ENCODE data around the gene MLYCD. TPM values are rescaled to one million over a fixed set of nuclear protein-coding genes. Genes with fewer than 3 reads are reported as not detected.

The MLYCD gene
- polyA plus RNA-seq, 1 donor from 2014 or later = 2.4 TPM

GRCh38 chr16:83964684-83965443 is 65.9 kb downstream of the MLYCD start:
- no peak overlapping the region for H3K9ac ChIP-seq (ENCODE audit: low read length)
- no peaks in the 10 kb centered on the region for H3K36me3 ChIP-seq (ENCODE audit: insufficient read depth, low read length)
- H2AFZ ChIP-seq (ENCODE audit: low read depth, low read length) = no peak overlapping the region
- H3K9me2 ChIP-seq (ENCODE audit: insufficient read depth, low read length) = no peaks in the 10 kb centered on the region
- no peak overlapping the region for H3K4me3 ChIP-seq (ENCODE audit: low read length)
- H3K27ac ChIP-seq (ENCODE audit: low read length) = no peak overlapping the region
- TF ChIP-seq EP300 (conservative IDR thresholded peaks at IDR 0.05; ENCODE audit: poor library complexity, severe bottlenecking) = no peak
- no peak for TF ChIP-seq SMC3 (conservative IDR thresholded peaks at IDR 0.05; ENCODE audit: poor library complexity)
- TF ChIP-seq, protein P1, sequence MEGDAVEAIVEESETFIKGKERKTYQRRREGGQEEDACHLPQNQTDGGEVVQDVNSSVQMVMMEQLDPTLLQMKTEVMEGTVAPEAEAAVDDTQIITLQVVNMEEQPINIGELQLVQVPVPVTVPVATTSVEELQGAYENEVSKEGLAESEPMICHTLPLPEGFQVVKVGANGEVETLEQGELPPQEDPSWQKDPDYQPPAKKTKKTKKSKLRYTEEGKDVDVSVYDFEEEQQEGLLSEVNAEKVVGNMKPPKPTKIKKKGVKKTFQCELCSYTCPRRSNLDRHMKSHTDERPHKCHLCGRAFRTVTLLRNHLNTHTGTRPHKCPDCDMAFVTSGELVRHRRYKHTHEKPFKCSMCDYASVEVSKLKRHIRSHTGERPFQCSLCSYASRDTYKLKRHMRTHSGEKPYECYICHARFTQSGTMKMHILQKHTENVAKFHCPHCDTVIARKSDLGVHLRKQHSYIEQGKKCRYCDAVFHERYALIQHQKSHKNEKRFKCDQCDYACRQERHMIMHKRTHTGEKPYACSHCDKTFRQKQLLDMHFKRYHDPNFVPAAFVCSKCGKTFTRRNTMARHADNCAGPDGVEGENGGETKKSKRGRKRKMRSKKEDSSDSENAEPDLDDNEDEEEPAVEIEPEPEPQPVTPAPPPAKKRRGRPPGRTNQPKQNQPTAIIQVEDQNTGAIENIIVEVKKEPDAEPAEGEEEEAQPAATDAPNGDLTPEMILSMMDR (IDR thresholded peaks at IDR 0.05; ENCODE audit: poor library complexity, severe bottlenecking) = no peak
- no peak for TF ChIP-seq TAF1 (IDR thresholded peaks at IDR 0.05; ENCODE audit: low read depth)
- TF ChIP-seq POLR2AphosphoS5 (IDR thresholded peaks at IDR 0.05) = no peak
- no peak for TF ChIP-seq REST (IDR thresholded peaks at IDR 0.05; ENCODE audit: borderline replicate concordance)
- H3K79me2 ChIP-seq (replicated peaks; ENCODE audit: insufficient read depth, low read length) = no peaks in the 10 kb centered on the region
- no peaks in the 10 kb centered on the region for H3K9me3 ChIP-seq (ENCODE audit: low read length)
- H3F3A ChIP-seq (ENCODE audit: insufficient read depth, low read length, poor library complexity, severe bottlenecking) = no peaks in the 10 kb centered on the region
- H4K20me1 ChIP-seq (ENCODE audit: insufficient read depth) = no peaks in the 10 kb centered on the region
- peaks cover 7% of the 10 kb centered on the region for H3K27me3 ChIP-seq (ENCODE audit: insufficient read depth, low read depth, low read length)
- no peak overlapping the region for H3K4me2 ChIP-seq (ENCODE audit: low read length)

GRCh38 chr16:83965444-83966152 is 66.7 kb downstream of the MLYCD start:
- Histone ChIP-seq H3F3A (ENCODE audit: insufficient read depth, low read length, poor library complexity, severe bottlenecking) (no peaks in the 10 kb centered on the region), H3K9me3 (ENCODE audit: low read length) (no peaks in the 10 kb centered on the region), H3K79me2 (replicated peaks; ENCODE audit: insufficient read depth, low read length) (no peaks in the 10 kb centered on the region), H3K27me3 (ENCODE audit: insufficient read depth, low read depth, low read length) (peaks cover 7% of the 10 kb centered on the region), H3K36me3 (ENCODE audit: insufficient read depth, low read length) (no peaks in the 10 kb centered on the region), H3K9ac (ENCODE audit: low read length) (no peak overlapping the region), H3K9me2 (ENCODE audit: insufficient read depth, low read length) (no peaks in the 10 kb centered on the region), H3K27ac (ENCODE audit: low read length) (no peak overlapping the region), H2AFZ (ENCODE audit: low read depth, low read length) (no peak overlapping the region), H3K4me2 (ENCODE audit: low read length) (no peak overlapping the region), H3K4me3 (ENCODE audit: low read length) (no peak overlapping the region), H4K20me1 (ENCODE audit: insufficient read depth) (no peaks in the 10 kb centered on the region)
- TF ChIP-seq TAF1 (IDR thresholded peaks at IDR 0.05; ENCODE audit: low read depth) = no peak

DNA sequence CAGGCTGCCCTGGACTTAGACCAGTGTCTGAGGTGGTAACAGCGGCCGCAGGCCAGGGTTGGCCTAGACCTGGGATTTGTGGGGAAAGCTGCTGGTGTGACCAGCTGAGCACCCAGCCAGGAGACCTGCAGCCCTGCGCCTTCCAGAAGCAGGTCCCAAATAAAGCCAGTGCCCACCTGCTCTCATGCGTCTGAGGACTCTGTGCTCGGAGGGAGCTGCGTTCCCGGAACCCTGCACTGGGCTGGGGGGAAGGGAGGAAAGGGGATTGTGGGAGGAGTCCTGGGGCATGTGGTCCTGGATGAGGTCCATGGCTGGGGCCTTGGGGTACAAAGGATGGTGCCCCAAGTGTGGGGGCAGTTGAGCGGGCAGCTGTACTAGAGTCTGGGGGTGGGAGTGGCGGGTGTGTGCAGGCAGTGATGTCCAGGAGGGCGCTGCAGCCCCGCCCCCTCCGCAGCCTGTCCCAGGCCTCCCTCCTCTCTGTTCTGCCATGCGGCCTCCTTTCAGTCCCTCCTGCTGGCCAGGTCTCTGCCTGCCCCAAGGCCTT is 67.3 kb downstream of the MLYCD start:
- Histone ChIP-seq H3K9me2 (ENCODE audit: insufficient read depth, low read length) (no peaks in the 10 kb centered on the region), H3K4me2 (ENCODE audit: low read length) (no peak overlapping the region), H3K79me2 (replicated peaks; ENCODE audit: insufficient read depth, low read length) (no peaks in the 10 kb centered on the region), H3F3A (ENCODE audit: insufficient read depth, low read length, poor library complexity, severe bottlenecking) (no peaks in the 10 kb centered on the region), H2AFZ (ENCODE audit: low read depth, low read length) (no peak overlapping the region), H3K9me3 (ENCODE audit: low read length) (no peaks in the 10 kb centered on the region), H3K27me3 (ENCODE audit: insufficient read depth, low read depth, low read length) (peaks cover 7% of the 10 kb centered on the region), H3K4me3 (ENCODE audit: low read length) (no peak overlapping the region), H3K9ac (ENCODE audit: low read length) (no peak overlapping the region), H4K20me1 (ENCODE audit: insufficient read depth) (no peaks in the 10 kb centered on the region), H3K36me3 (ENCODE audit: insufficient read depth, low read length) (no peaks in the 10 kb centered on the region), H3K27ac (ENCODE audit: low read length) (no peak overlapping the region)
- TF ChIP-seq EZH2 (IDR thresholded peaks at IDR 0.05; ENCODE audit: borderline replicate concordance, insufficient read depth, low read length, poor library complexity, severe bottlenecking) = no peak
- no peak for TF ChIP-seq SMC3 (conservative IDR thresholded peaks at IDR 0.05; ENCODE audit: poor library complexity)
- TF ChIP-seq RAD21 (conservative IDR thresholded peaks at IDR 0.05) = no peak
- no peak for TF ChIP-seq EP300 (conservative IDR thresholded peaks at IDR 0.05; ENCODE audit: poor library complexity, severe bottlenecking)
- no peak for TF ChIP-seq TAF1 (IDR thresholded peaks at IDR 0.05; ENCODE audit: low read depth)
- no peak for TF ChIP-seq REST (IDR thresholded peaks at IDR 0.05; ENCODE audit: borderline replicate concordance)
- TF ChIP-seq, protein P1 (IDR thresholded peaks at IDR 0.05; ENCODE audit: poor library complexity, severe bottlenecking) = no peak

Measured in neural cell (in vitro differentiated cells).